Measurements from ENCODE around the gene DYNLT1.
"Not testable (repeated sequence)": the region's sequence is repeated elsewhere in the genome, so short reads cannot be mapped to it uniquely, and the experiment has no call there.

Gene DYNLT1

GRCh38 chr6:158638324-158638854 is 6.2 kb downstream of the DYNLT1 start:
- DNase-seq = no peak

GRCh38 chr6:158636778-158637177 is 7.8 kb downstream of the DYNLT1 start:
- no peak for DNase-seq

- no peak for DNase-seq
Measured at GRCh38 chr6:158635427-158636073, 9.0 kb downstream of the DYNLT1 start.

GRCh38 chr6:158634695-158635426 is 9.7 kb downstream of the DYNLT1 start:
- no peak for DNase-seq

GRCh38 chr6:158633127-158633526 is 11.4 kb downstream of the DYNLT1 start:
- no peak for DNase-seq

GRCh38 chr6:158632538-158633119 is 11.9 kb downstream of the DYNLT1 start:
- not testable (repeated sequence) for DNase-seq

- no peak for DNase-seq
Measured at GRCh38 chr6:158631678-158632537, 12.6 kb downstream of the DYNLT1 start.

GRCh38 chr6:158630938-158631616 is 13.5 kb downstream of the DYNLT1 start:
- no peak for DNase-seq

GRCh38 chr6:158629367-158630221 is 14.9 kb downstream of the DYNLT1 start:
- no peak for DNase-seq

GRCh38 chr6:158628542-158628941 is 16.0 kb downstream of the DYNLT1 start:
- no peak for DNase-seq

- DNase-seq = no peak
Measured at GRCh38 chr6:158627940-158628211, 16.7 kb downstream of the DYNLT1 start.

GRCh38 chr6:158627168-158627939 is 17.2 kb downstream of the DYNLT1 start:
- no peak for DNase-seq

GRCh38 chr6:158626360-158627167 is 18.0 kb downstream of the DYNLT1 start:
- no peak for DNase-seq

GRCh38 chr6:158625881-158626305 is 18.6 kb downstream of the DYNLT1 start:
- no peak for DNase-seq

GRCh38 chr6:158624684-158625682 is 19.6 kb downstream of the DYNLT1 start:
- peak; percentile 79 for DNase-seq

GRCh38 chr6:158622545-158623190 is 21.9 kb downstream of the DYNLT1 start:
- no peak for DNase-seq

- no peak for DNase-seq
Measured at GRCh38 chr6:158621694-158622544, 22.6 kb downstream of the DYNLT1 start.

Data from NCI-H146 (cell line).